Upper lobe of right lung (tissue), 1 donor: ENCODE measurements around the gene RING1. TPM values are rescaled to one million over a fixed set of nuclear protein-coding genes. Genes with fewer than 3 reads are reported as not detected.
A peak's percentile ranks its signal among the peaks of the same experiment; 100 is the strongest.

Source experiments
- ATAC-seq: fragments of 200-7000 bp; cut with Tn5 transposase; one replicate; pipeline ENCODE4 v1.9.1; 2020; ENCODE audit warnings: mild to moderate bottlenecking, moderate library complexity
- DNase-seq: peaks from one replicate; pipeline ENCODE4 v3.0.0-alpha.2; 2020
- H3K27ac ChIP-seq: fragments of 200-600 bp; one replicate; pipeline ENCODE4 v1.8.0; 2022
- H3K27me3 ChIP-seq: fragments of 200-600 bp; one replicate; pipeline ENCODE4 v1.8.0; 2022; ENCODE audit warnings: mild to moderate bottlenecking
- H3K36me3 ChIP-seq: fragments of 200-600 bp; one replicate; pipeline ENCODE4 v1.8.0; 2022
- H3K4me1 ChIP-seq: fragments of 200-600 bp; one replicate; pipeline ENCODE4 v1.8.0; 2022
- H3K4me3 ChIP-seq: fragments of 200-600 bp; one replicate; pipeline ENCODE4 v1.8.0; 2022; ENCODE audit warnings: mild to moderate bottlenecking
- H3K9me3 ChIP-seq: fragments of 200-600 bp; one replicate; pipeline ENCODE4 v1.8.0; 2022
- intact Hi-C: fragments of 100-400 bp; cut with DNase I; formaldehyde crosslinking; loops from one replicate; pipeline ENCODE4 v1.11.0; 2022
- total RNA-seq: library from RNA; stranded (reverse); fragmentation: NEBNext Ultra II Directional; extraction: Animal tissue kit (Norgen Biotek cat#: 25700); gene quantifications from one replicate; pipeline ENCODE4 v1.2.1, GENCODE V29; 2021
- TF ChIP-seq, protein P1 (sequence below): fragments of 200-600 bp; IDR thresholded peaks from one replicate; pipeline ENCODE4 v1.8.0; 2022; ENCODE audit warnings: antibody characterized with exemption
- donor health status: DM: no; HTN: yes; CAD: no; lungs with severe emphysema.

Gene RING1
- total RNA-seq, 1 donor from 2014 or later = 42.0 TPM

DNA sequence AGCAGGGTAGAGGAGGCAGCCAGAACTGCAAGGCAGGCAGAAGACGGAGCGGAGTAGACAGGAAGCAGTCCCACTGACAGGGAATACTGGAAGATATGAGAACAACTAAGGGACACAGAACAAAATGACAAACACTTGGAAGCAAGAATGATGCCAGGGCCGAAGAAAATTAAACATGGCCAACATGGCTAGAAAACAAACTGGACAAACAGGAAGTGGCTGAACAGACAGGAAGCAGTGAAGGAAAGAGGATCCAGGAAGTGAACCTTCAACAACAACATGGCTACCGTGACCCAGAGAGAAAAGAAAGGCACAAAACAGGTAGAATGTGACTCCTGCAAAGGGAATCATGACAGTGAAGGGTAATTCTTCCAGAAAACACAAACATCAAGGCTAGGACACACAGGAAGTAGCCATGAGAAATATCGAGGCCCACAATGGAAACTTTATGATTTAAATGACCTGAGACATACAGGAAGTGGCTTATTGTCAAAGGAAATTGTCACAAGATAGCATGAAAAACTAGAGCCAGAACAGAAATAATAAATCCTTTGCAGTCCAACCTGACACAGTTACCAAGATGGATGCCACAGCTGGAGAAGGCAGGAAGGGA lies 25.1 kb upstream of the RING1 start:
- Histone ChIP-seq H3K4me3 (no peak overlapping the region), H3K9me3 (no peaks in the 10 kb centered on the region), H3K27me3 (no peaks in the 10 kb centered on the region), H3K36me3 (no peaks in the 10 kb centered on the region), H3K27ac (no peak overlapping the region), H3K4me1 (no peaks in the 10 kb centered on the region)
- peak; percentile 28 for ATAC-seq
- DNase-seq = no peak
- TF ChIP-seq, protein P1, sequence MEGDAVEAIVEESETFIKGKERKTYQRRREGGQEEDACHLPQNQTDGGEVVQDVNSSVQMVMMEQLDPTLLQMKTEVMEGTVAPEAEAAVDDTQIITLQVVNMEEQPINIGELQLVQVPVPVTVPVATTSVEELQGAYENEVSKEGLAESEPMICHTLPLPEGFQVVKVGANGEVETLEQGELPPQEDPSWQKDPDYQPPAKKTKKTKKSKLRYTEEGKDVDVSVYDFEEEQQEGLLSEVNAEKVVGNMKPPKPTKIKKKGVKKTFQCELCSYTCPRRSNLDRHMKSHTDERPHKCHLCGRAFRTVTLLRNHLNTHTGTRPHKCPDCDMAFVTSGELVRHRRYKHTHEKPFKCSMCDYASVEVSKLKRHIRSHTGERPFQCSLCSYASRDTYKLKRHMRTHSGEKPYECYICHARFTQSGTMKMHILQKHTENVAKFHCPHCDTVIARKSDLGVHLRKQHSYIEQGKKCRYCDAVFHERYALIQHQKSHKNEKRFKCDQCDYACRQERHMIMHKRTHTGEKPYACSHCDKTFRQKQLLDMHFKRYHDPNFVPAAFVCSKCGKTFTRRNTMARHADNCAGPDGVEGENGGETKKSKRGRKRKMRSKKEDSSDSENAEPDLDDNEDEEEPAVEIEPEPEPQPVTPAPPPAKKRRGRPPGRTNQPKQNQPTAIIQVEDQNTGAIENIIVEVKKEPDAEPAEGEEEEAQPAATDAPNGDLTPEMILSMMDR = no peak
- intact Hi-C loops = no loop called here

DNA sequence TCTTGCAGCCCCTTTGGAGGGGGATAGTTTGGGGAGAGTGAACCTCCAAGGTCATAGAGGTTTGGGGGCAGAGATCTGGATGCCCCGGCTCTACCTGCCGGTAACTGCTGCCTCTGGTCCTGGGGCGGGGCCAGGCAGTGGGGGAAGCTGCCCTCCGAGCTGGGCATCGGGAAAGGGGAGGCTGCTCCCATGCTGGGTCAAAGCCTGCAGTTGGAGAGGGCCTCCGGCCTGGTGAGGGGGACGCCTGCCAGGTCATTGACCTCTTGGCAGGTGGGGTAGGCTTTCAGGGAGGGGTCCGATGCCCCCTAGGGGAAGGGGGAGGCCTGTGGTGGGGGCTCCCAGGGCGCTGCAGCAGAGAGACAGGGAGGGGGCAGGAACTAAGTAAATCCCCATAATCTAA lies 23.1 kb upstream of the RING1 start:
- H3K9me3 ChIP-seq = no peaks in the 10 kb centered on the region
- H3K4me1 ChIP-seq = no peaks in the 10 kb centered on the region
- no peaks in the 10 kb centered on the region for H3K36me3 ChIP-seq
- no peaks in the 10 kb centered on the region for H3K27me3 ChIP-seq
- no peak overlapping the region for H3K4me3 ChIP-seq
- ATAC-seq (no peak), DNase-seq (no peak)
- no peak overlapping the region for H3K27ac ChIP-seq
- TF ChIP-seq, protein P1 = no peak
- intact Hi-C loops = no loop called here

DNA sequence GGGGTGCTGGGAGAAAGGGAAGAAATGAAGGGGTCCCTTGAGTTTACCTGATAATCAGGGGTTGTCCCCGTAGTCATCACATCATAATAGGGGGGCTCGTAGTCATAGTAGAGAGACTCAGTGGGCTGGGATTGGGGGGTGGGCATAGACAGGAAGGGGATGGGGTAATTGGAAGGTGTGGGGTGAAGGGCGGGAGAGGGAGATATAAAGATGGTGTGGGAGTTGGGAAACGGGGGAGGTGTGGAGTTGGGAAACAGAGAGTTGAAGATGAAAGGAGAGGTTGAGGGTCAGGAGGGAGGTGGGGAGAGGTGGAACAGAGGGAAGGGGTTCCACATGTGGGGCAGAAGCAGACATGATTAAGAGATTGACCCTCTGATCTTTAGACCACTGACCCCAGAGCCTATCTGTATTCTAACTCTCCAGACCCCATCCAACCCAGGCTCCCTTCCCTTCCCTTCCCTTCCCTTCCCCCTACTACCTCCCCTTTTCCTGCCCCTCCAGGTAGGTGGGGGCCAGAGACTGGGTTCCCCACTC lies 22.6 kb upstream of the RING1 start:
- TF ChIP-seq, protein P1 = no peak
- H3K9me3 ChIP-seq = no peaks in the 10 kb centered on the region
- H3K4me3 ChIP-seq = no peak overlapping the region
- H3K27ac ChIP-seq = no peak overlapping the region
- intact Hi-C loops = no loop called here
- peaks cover 3% of the 10 kb centered on the region for H3K27me3 ChIP-seq
- DNase-seq (no peak), ATAC-seq (no peak)
- H3K4me1 ChIP-seq = no peaks in the 10 kb centered on the region
- H3K36me3 ChIP-seq = no peaks in the 10 kb centered on the region

DNA sequence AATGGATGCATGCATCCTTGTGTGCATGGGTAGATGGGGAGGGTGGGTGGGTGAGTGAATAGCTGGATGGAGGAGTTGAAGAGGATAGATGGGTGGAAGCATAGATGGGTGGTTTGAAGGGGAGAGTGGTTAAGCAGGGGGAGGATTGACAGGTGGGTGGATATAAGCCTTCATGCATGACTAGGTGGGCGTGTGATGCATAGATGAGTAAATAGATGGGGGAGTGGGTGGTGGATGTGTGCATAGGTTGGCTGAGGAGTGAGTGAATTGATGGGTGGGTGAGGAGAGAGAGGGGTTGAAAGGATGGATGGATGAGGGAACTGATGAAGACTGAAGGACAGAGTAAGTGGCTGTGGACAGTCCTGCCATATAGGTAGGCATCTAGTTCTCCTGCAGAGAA lies 20.5 kb upstream of the RING1 start:
- Histone ChIP-seq H3K36me3 (no peaks in the 10 kb centered on the region), H3K27me3 (peaks cover 19% of the 10 kb centered on the region), H3K9me3 (no peaks in the 10 kb centered on the region), H3K4me3 (no peak overlapping the region), H3K4me1 (peaks cover 10% of the 10 kb centered on the region), H3K27ac (no peak overlapping the region)
- intact Hi-C loops = no loop called here
- TF ChIP-seq, protein P1 = no peak
- ATAC-seq = no peak
- DNase-seq = no peak

DNA sequence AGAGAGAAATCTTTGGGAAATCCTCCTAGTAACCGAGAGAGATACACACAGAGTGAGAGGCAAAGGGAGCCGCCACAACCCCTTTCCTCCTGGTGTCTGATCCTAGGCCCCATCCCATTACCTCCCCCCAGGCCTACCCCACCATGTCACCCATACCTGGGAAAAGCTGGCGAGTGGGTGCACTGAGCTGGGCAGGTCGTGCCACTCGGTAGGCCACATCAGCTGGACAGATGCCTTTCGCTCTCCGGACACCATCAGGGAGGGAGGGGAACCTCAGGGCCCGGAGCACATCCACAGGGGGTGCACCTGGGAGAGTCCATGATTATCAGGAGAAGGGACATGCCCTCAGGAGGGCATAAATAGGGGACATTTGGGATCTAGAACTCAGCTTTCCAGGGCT lies 19.1 kb upstream of the RING1 start:
- peaks cover 2% of the 10 kb centered on the region for H3K36me3 ChIP-seq
- ATAC-seq (no peak), DNase-seq (no peak)
- H3K4me1 ChIP-seq = peaks cover 12% of the 10 kb centered on the region
- no peaks in the 10 kb centered on the region for H3K9me3 ChIP-seq
- intact Hi-C loops = no loop called here
- H3K27me3 ChIP-seq = peaks cover 19% of the 10 kb centered on the region
- no peak overlapping the region for H3K4me3 ChIP-seq
- TF ChIP-seq, protein P1 = no peak
- H3K27ac ChIP-seq = no peak overlapping the region
